ENCODE results near the gene DPY19L1.
"Not testable (repeated sequence)": the region's sequence is repeated elsewhere in the genome, so short reads cannot be mapped to it uniquely, and the experiment has no call there.

DPY19L1 gene

DNA sequence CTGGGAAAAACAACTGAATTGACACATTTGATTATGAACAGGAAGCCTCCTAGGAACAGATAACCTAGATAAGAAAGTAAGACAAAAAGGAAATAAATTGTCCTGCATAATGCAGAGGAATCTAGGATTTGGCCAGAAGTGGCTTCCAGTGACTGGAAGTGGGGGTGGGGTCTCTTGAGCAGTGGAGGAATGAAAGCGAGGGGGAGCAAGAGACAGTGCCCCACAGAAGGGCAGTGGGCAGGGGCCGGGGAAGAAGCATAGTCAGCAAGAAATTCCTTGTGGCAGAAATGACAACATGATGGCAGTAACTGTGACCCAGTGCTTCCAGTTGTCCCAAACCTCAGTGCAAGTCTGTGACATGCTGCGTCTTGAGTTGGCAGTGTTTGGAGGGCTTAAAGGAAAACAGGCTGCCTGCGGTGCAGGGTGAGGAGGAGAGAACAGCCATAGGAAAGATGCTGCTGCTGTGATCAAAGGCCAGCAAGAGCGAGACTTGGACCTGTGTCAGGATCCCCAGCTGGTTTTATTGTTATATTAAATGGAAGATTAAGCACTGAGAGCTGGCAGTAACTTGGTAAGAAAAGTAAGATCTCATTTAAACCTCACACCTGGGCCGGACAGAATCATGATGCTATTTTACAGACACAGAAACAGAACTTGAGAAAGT lies 119.0 kb downstream of the DPY19L1 start:
- DNase-seq (ENCODE audit: low read depth) = not testable (repeated sequence)

DNA sequence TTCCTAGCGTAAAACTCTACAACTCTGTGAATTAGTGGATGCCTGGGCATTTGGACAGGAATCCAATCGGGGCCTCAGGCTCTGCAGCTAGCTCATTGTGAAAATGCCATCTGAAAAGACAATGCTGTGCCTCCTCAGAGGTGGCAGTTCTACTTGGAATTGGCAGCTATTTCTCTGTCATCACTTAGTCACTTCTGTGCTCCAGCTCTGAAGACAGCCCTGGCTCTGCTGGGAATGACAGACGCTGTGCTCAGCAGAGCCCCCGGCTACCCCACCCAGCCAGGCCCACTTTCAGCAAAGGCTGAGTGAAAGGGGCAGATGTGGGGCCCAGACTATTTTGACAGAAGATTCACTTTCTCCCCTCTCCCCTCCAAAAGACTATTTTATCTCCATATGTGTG lies 119.8 kb downstream of the DPY19L1 start:
- DNase-seq (ENCODE audit: low read depth) = not testable (repeated sequence)

DNA sequence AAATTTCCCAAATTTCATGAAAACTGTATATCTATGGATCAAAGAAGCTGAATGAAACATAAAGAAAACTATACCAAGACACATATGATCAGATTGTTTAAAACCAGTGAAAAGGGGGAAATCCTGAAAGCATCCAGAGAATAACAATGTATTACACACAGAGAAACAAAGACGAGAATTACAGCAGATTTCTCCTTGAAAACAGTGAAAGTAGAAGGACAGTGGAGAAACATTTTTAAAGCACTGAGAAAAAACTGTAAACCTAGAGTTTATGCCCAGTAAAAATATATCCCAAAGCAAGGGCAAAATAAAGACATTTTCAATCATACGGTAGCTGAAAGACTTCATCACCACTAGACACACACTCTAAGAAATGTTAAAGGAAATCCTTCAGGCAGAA lies 121.0 kb downstream of the DPY19L1 start:
- DNase-seq (ENCODE audit: low read depth) = no peak

DNA sequence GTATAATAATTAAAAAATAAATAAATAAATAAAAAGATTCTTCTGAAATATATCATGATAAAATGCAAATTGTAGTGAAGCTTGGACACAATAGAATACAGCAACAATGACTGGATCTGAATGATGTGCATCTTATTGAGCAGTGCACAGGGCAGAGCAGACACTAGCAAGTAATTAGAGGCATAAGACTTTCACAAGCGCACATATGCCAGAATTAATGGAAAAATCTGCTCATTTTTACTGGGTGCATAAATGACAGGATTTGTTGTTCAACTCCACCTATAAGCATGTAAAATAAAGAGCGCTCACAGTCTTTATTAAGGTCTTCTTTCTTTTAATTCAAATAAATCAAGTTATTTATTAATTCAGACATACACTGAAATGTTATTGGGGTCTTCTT lies 125.0 kb downstream of the DPY19L1 start:
- DNase-seq (ENCODE audit: low read depth) = no peak

DNA sequence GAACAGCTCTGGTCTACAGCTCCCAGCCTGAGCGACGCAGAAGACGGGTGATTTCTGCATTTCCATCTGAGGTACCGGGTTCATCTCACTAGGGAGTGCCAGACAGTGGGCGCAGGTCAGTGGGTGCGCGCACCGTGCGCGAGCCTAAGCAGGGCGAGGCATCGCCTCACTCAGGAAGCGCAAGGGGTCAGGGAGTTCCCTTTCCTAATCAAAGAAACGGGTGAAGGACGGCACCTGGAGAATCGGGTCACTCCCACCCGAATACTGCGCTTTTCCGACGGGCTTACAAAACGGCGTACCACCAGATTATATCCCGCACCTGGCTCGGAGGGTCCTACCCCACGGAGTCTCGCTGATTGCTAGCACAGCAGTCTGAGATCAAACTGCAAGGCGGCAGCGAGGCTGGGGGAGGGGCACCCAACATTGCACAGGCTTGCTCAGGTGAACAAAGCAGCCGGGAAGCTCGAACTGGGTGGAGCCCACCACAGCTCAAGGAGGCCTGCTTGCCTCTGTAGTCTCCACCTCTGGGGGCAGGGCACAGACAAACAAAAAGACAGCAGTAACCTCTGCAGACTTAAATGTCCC lies 130.9 kb downstream of the DPY19L1 start:
- not testable (repeated sequence) for DNase-seq (ENCODE audit: low read depth)

DNA sequence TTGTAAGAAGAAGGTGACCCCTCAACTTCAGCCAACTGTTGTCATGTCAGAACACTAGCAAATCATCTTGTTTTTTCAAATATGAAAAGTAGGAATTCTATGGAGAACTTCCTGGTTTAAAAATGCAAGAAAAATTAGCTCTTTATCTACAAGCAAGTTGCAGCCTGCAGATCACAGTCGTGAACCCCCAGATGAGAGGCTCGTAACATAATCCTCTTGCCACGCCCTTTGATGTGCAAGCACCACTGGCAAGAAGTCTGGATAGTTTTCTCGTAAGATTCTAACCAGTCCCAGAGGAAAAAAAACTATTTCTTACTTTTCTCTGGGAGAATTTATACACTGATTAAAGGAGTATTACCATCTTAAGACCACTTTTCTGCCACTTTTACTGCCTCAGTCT lies 132.3 kb downstream of the DPY19L1 start:
- no peak for DNase-seq (ENCODE audit: low read depth)

DNA sequence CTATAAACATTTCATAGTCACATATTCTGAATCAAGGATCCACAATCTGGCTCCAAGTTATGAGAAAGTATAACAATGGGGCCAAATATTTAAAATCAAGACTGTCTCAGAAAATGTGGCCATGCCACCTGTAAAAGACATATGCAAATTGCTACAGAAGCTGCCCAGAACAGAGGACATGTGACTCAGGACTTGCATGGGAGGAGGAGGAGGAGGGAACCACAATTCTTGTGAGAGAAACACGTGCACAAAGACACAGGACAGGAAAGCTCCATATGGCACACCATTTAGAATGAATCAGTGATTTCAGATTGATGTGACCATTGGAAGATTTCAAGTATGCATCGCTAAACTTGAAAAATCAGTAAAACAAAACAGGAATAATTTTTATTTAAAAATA lies 133.4 kb downstream of the DPY19L1 start:
- not testable (repeated sequence) for DNase-seq (ENCODE audit: low read depth)

DNA sequence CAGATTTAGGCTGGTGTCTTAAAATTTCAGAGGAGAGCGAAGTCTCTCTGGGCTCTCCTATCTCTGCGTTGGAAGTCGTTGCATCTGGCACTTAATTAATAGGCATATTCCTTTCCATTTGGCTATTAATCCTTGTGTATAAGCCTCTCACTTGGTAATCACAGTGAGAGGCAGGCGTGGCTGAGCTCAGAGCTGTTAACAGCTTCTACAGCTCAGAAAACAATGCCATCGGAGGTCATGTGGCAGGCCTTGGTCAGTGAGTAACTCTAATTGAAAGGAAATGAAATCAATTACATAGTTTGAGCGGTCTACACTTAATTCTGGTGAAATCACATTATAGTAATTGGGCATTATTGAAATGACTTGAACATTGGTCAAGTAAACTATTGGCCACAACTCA lies 135.1 kb downstream of the DPY19L1 start:
- no peak for DNase-seq (ENCODE audit: low read depth)

DNA sequence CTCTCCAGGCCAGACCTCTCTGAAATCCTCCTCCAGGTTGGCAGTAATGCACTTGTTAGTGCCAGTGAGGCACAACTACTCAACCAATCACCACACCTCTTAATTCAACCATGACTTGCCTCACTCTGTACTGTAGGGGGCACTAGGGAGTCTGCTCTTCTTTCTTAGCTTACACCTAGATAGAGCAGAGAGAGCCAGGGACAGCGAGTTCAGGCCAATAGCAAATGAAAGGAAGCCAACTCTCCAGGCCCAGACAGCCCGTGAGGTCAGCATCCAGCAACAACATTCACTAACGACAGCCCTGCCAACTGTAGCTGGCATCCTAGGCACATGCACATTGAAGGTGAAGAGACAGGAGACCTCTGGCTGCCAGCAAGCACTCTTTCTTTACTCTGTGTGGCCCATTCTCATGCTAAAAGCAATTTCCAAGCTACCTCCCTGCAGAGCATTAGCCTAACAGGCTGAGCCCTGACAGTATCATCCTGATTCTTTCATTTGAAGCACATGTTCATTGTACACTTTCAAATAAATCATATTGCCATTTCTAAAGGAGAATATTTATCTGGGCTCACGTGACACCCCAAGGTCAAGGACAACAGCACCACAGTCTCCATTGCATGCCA lies 136.3 kb downstream of the DPY19L1 start:
- no peak for DNase-seq (ENCODE audit: low read depth)

DNA sequence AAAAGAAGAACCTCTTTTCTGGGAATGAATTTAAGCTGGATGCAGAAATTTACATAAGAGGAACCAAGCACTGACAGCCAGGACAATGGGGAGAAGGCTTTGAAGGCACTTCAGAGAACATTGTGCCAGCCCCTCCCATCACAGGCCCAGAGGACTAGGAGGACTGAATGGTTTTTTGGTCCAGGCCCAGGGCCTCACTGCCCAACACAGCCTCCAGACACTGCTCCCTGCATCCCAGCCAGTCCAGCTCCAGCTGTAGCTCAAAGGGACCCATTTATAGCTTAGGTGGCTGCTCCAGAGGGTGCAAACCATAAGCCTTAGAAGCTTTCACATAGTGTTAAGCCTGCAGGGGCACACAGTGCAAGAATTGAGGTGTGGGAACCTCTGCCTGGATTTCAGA lies 142.1 kb downstream of the DPY19L1 start:
- DNase-seq (ENCODE audit: low read depth) = no peak

DNA sequence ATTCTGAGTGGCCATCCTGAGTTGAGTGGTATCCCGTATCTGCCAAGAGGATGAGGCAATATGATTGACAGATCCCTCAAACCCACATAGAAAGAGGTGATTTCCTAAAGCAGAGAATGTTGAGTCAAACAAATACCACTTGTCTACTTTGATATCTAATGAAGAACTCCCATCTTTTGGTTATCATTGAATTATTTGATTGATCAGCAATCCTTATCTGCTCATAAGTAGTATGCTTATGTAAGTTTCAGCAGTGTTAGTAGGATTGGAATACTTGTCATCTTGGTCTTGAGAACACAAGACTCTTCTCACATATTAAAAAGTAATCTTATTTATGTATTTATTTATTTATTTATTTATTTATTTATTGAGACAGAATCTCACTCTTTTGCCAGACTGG lies 147.3 kb downstream of the DPY19L1 start:
- DNase-seq (ENCODE audit: low read depth) = no peak

DNA sequence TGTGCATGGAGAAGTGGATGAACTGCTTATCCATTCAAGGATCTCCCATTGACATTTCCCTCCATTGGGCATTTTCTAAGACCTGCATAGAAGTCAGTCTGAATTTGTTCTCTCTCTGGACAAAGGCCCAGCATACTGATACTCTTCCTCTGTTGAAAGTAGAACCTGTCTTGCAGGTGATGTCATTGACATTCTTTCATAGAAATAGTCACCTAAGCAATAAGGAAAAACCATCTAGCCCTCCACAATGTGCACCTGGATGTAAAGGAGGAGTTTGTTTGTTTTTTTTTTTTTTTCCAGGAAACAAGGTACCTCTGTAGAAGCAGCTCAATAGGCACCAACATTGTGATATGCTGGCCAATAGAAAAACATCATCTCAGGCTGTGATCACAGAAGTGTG lies 150.4 kb downstream of the DPY19L1 start:
- DNase-seq (ENCODE audit: low read depth) = no peak

DNA sequence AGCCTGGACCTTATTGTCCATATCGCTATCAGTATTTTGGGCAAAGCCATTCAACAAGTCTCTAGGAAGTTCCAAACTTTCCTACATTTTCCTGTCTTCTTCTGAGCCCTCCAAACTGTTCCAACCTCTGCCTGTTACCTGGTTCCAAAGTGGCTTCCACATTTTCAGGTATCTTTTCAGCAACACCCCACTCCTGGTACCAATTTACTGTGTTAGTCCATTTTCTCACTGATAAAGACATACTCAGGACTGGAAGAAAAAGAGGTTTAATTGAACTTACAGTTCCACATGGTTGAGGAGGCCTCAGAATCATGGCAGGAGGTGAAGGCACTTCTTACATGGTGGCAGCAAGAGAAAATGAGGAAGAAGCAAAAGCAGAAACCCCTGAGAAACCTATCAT lies 153.4 kb downstream of the DPY19L1 start:
- not testable (repeated sequence) for DNase-seq (ENCODE audit: low read depth)

DNA sequence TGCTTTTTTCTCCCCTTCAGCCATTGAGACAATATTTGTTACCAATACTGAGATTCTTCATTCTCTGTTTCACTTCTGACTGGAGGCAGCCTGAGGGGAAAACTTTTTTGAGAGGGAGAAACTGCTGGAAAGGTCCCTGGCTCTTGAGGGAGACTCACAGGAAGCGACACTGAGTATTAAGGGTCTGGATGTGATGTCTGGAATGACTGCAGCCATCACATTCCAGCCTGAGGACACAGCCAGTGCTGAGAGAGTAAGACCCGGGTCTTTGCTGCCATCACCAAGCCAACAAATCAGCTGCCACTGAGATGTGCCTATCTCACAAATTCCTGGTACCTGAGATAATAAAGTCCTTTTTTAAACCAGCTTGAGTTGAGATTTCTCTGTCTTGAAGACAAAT lies 157.4 kb downstream of the DPY19L1 start:
- DNase-seq (ENCODE audit: low read depth) = no peak

DNA sequence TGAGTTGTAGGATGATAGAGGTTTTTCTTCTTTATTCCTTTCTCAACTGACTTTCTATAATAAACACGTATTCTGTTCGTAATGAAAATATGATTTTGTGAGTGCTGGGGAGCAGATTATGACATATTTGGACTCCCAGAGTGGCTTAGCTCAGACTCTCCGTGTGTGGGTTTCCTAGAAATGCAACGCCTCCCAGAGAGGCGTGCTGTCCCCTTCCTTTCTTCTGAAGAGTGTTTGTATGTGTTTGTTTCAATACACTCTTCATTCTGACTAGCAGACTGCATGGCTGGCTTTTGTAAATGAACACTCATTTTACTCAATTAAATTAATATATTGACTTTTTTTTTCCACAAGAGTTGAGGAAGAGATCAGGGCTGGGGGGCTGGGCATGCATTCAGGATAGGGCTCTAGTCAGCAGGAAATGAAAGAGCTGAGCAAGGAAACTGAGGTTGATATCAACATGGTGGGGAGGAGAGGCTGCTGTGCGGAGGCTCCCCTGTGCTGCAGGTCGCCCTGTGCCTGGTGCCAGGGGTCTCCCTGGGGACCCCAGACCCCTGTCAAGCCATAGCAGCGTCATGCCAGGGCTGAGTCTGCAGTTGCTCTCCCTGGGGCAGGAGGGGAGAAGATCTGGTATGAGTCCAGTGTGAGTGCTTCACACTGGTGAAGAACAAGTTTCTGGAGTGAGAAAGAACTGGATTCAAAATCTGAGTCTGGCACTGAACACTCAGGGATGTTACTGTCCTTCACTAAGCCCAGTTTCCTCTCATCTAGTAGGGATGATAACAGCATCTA lies 158.1 kb downstream of the DPY19L1 start:
- not testable (repeated sequence) for DNase-seq (ENCODE audit: low read depth)
